Thyroid gland (tissue), 4 donors: ENCODE data around the gene MAGOH. TPM values are rescaled to one million over a fixed set of nuclear protein-coding genes. Genes with fewer than 3 reads are reported as not detected.

Experiments used
- DNase-seq, 2 donors: peaks; one replicate each; pipeline ENCODE4 v3.0.0-alpha.2; 2019
- H3K27ac ChIP-seq, 3 donors: fragments of 200-600 bp; sonication (generic); 1 replicate in 2 of 3; 2 replicates in 1 of 3; pipeline ENCODE4 v1.5.1; 2016 to 2019; ENCODE audit warnings: mild to moderate bottlenecking in 1 of 3, moderate library complexity in 1 of 3
- H3K27me3 ChIP-seq: fragments of 200-600 bp; sonication (generic); one replicate; pipeline ENCODE4 v1.5.1; 2019
- H3K36me3 ChIP-seq, 2 donors: fragments of 200-600 bp; sonication (generic); one replicate each; pipeline ENCODE4 v1.5.1; 2016 to 2019
- H3K4me1 ChIP-seq, 2 donors: fragments of 200-600 bp; sonication (generic); one replicate each; pipeline ENCODE4 v1.5.1; 2017 to 2019
- H3K4me3 ChIP-seq, 3 donors: fragments of 200-600 bp; sonication (generic); replicated peaks in 1 of 3; 1 replicate in 2 of 3; 2 replicates in 1 of 3; pipeline ENCODE4 v1.5.1; 2016; ENCODE audit warnings: mild to moderate bottlenecking in 1 of 3
- H3K9me3 ChIP-seq: fragments of 200-600 bp; sonication (generic); one replicate; pipeline ENCODE4 v1.5.1; 2017
- POLR2A ChIP-seq, 2 donors: fragments of 450-650 bp; IDR thresholded peaks; one replicate each; pipeline ENCODE4 v1.6.1; 2017; ENCODE audit warnings: antibody characterized with exemption in 2 of 2, mild to moderate bottlenecking in 2 of 2, moderate library complexity in 1 of 2
- WGBS, 2 donors: methylation state at CpG; one replicate each; pipeline ENCODE4 v1.1.5; 2017; 5-methylcytosine and 5-hydroxymethylcytosine counted together
- intact Hi-C: fragments of 100-400 bp; cut with DNase I; formaldehyde crosslinking; loops from one replicate; pipeline ENCODE4 v1.15.1; 2023
- total RNA-seq, 4 donors: library from RNA; depleted of rRNA; stranded (reverse); fragments of >200 nt; gene quantifications; one replicate each; pipeline ENCODE4 v1.2.3, GENCODE V29; 2016
- TF ChIP-seq, protein P1 (sequence below), 6 experiments: fragments of 200-600 bp in 3 of 6; fragments of 450-650 bp in 3 of 6; sonication (generic) in 3 of 6; IDR thresholded peaks; one replicate each; pipeline ENCODE4 v1.5.1; 2016 to 2019; ENCODE audit warnings: antibody characterized with exemption in 6 of 6, mild to moderate bottlenecking in 2 of 6, inconsistent platforms in 1 of 6, moderate library complexity in 1 of 6

Gene MAGOH
- total RNA-seq, 4 donors from 2014 or later: 16.8 to 61.9 (median 34.4) TPM

DNA sequence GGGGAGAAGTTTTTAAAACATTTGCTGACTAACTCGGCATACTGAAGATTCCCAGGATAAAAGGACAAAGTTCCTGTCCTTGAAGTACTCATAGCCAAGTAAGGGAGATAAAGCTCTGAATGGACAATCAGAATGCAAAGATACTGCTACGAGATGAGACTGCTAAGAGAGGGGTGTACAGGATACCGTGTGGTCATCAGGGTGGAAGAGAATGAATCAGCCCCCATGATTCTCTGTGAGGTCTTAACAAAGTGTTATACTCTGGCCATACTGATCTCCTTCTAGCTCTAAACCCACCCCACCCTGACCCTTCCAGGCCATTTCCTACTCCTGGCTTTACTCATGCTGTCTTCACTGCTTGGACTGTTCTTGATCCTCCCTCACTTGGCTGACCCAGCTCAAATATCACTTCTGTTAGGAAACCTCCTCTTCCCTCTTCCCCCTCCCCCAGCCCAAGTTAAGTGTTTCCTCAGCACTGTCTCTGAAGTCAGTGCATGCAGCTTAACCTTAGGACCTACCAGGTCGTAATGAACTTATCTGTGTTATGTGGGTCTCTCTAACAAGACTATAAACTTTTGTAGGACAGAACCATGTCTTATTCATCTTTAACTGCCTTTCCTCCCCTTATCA is 15.8 kb upstream of the MAGOH start:
- H3K27me3 ChIP-seq: no peaks in the 10 kb centered on the region
- DNase-seq: no peak
- intact Hi-C loops: no loop called here
- 82 to 84% methylated on average over 4 of the region's 4 CpGs for WGBS, 2 donors
- H3K4me3 ChIP-seq: no peak overlapping the region
- H3K27ac ChIP-seq: no peak overlapping the region
- H3K36me3 ChIP-seq: peaks cover 15 to 39% of the 10 kb centered on the region in 2 donors
- H3K9me3 ChIP-seq: no peaks in the 10 kb centered on the region
- no peak for TF ChIP-seq POLR2A (IDR thresholded peaks at IDR 0.05)
- TF ChIP-seq, protein P1, sequence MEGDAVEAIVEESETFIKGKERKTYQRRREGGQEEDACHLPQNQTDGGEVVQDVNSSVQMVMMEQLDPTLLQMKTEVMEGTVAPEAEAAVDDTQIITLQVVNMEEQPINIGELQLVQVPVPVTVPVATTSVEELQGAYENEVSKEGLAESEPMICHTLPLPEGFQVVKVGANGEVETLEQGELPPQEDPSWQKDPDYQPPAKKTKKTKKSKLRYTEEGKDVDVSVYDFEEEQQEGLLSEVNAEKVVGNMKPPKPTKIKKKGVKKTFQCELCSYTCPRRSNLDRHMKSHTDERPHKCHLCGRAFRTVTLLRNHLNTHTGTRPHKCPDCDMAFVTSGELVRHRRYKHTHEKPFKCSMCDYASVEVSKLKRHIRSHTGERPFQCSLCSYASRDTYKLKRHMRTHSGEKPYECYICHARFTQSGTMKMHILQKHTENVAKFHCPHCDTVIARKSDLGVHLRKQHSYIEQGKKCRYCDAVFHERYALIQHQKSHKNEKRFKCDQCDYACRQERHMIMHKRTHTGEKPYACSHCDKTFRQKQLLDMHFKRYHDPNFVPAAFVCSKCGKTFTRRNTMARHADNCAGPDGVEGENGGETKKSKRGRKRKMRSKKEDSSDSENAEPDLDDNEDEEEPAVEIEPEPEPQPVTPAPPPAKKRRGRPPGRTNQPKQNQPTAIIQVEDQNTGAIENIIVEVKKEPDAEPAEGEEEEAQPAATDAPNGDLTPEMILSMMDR (IDR thresholded peaks at IDR 0.05): no peak
- H3K4me1 ChIP-seq: peaks cover 6 to 9% of the 10 kb centered on the region in 2 donors

DNA sequence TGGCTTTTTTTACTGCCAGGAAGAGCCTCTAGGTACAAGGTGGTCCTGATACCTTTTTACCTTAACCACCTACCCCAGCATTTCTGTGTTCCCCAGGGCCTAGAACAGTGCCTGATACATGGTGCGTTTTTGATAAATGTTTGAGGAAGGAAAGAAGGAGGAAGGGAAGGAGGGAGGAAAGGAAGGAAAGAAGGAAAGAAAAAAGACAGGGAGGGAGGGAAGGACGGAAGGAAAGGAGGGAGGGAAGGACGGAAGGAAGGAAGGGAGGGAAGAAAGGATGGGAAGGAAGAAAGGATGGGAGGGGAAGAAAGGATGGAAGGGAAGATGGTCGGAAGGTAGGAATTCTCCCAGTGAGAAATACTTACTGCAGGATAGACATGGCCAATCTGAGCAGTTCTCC is 12.0 kb upstream of the MAGOH start:
- no peak for TF ChIP-seq POLR2A (IDR thresholded peaks at IDR 0.05)
- TF ChIP-seq, protein P1 (IDR thresholded peaks at IDR 0.05): no peak
- peak overlapping the region in 1 of 3 donors; percentile 73 for H3K27ac ChIP-seq
- H3K27me3 ChIP-seq: no peaks in the 10 kb centered on the region
- H3K36me3 ChIP-seq: peaks cover 2 to 9% of the 10 kb centered on the region in 2 donors
- intact Hi-C loops: no loop called here
- no peaks in the 10 kb centered on the region for H3K9me3 ChIP-seq
- WGBS, 2 donors: 93 to 98% methylated on average over 4 of the region's 4 CpGs
- H3K4me1 ChIP-seq: peaks cover 8 to 21% of the 10 kb centered on the region in 2 donors
- no peak for DNase-seq
- H3K4me3 ChIP-seq: no peak overlapping the region

DNA sequence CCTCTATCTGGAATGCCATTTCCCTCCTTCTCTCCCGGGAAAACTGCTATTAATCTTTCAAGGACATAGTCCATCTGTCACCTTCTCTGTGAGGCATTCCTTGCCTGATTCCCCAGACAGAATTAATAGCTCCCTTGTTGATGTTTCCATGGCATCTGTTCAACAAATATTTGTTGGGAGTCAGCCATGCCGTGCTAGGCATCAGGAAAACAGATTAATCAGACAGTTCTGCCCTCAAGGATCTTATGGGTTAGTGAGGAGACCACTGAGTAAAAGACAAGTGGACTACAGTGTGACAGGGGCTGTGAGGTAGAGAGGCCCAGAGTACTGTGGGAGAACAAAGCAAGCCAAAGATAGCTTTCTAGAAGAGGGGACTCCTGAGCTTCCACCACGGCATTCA is 11.4 kb upstream of the MAGOH start:
- TF ChIP-seq POLR2A (IDR thresholded peaks at IDR 0.05): no peak
- TF ChIP-seq, protein P1 (IDR thresholded peaks at IDR 0.05): no peak
- H3K27me3 ChIP-seq: no peaks in the 10 kb centered on the region
- H3K4me1 ChIP-seq: peaks cover 8 to 21% of the 10 kb centered on the region in 2 donors
- H3K9me3 ChIP-seq: no peaks in the 10 kb centered on the region
- 63 to 66% methylated on average over 3 of the region's 3 CpGs for WGBS, 2 donors
- H3K4me3 ChIP-seq: no peak overlapping the region
- DNase-seq: no peak
- intact Hi-C loops: no loop called here
- peak overlapping the region; percentile 54 to 73 (median 58) for H3K27ac ChIP-seq
- H3K36me3 ChIP-seq: peaks cover 0 to 9% of the 10 kb centered on the region in 2 donors

DNA sequence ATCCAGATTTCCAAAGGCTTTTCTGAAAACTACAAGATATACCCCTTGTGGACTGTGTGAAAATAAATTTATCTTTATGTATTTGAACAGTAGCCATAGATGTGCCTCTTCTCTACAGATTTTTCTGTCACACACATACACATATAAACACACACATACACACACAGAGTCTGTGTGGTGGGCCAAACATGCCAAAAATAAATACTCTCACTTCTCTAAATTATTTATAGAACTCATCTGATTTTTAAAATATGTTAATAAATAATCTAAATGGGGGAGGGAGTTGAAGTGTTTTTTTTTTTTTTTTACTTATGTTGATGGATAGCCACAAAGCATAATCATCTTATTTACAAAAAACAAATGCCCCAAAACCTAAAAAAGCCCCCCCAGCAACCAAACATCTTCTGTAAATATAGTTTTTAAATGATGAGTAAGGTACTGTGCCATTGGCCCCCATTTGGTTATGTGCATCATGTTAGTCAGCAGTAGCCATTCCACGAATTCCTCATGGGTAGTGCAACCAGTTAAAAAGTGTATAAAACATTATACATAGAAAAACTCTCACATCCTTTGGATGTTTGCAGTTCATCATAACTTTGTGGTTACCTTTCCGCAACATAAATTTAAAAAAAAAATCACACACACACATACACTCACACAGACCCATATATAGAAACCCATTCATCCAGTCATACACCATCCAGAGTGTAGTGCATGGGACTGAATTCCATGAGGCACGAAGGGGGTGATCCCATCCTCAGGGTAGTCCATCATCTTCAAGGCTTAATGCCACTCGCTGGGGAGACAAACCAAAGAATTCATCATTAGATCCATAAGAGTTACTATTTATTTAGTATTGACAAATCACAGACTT is 8.2 kb upstream of the MAGOH start:
- TF ChIP-seq, protein P1 (IDR thresholded peaks at IDR 0.05): no peak
- TF ChIP-seq POLR2A (IDR thresholded peaks at IDR 0.05): no peak
- H3K36me3 ChIP-seq: peaks cover 0 to 4% of the 10 kb centered on the region in 2 donors
- intact Hi-C loops: no loop called here
- no peak for DNase-seq
- peaks cover 8 to 21% of the 10 kb centered on the region in 2 donors for H3K4me1 ChIP-seq
- H3K4me3 ChIP-seq: no peak overlapping the region
- 80 to 85% methylated on average over 4 of the region's 4 CpGs for WGBS, 2 donors
- no peaks in the 10 kb centered on the region for H3K9me3 ChIP-seq
- H3K27me3 ChIP-seq: no peaks in the 10 kb centered on the region
- no peak overlapping the region for H3K27ac ChIP-seq

DNA sequence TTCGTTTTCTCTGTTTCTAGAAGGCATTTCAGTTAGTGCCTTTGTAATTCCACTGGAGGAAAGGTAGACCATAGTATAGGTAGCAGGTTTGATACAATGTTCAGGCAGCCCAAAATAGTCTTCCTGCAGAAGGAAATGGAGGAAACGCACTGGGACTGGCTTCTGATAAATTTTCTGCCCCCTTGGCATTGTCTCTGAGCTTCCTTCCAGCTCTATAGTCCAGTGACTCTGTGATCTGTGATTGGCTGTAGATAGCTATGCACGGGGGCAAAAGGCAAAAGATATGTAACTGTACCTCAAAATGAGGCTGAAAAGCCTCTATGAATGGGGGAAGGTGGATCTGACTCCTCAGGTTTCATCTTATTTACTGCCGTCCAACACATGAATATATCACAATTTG is 5.8 kb upstream of the MAGOH start:
- Histone ChIP-seq H3K9me3 (no peaks in the 10 kb centered on the region), H3K27ac (no peak overlapping the region), H3K4me1 (peaks cover 3 to 12% of the 10 kb centered on the region in 2 donors), H3K27me3 (no peaks in the 10 kb centered on the region), H3K36me3 (peaks cover 0 to 4% of the 10 kb centered on the region in 2 donors), H3K4me3 (no peak overlapping the region)
- DNase-seq: no peak
- TF ChIP-seq, protein P1 (IDR thresholded peaks at IDR 0.05): no peak
- no peak for TF ChIP-seq POLR2A (IDR thresholded peaks at IDR 0.05)
- WGBS, 2 donors: 76 to 77% methylated on average over 4 of the region's 4 CpGs
- intact Hi-C loops: no loop called here
